ENCODE measurements around the gene BAMBI.

BAMBI gene

DNA sequence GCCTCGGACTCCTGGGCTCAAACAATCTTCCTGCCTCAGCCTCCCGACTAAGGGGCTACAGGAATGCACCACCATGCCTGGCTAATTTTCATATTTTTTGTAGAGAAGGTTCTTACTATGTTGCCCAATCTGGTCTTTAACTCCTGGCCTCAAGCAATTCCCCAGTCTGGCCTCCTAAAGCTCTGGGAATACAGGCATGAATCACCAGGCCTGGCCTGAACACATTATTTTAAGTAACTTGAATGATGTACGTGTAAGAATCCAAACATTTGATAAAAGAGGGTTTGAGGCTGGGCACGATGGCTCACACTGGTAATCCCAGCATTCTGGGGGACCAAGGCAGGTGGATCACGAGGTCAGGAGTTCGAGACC lies 13.0 kb upstream of the BAMBI start:
- no peak for DNase-seq
- Histone ChIP-seq H3K4me3 (ENCODE audit: low read length) (no peak overlapping the region), H3K4me1 (ENCODE audit: low read length) (no peaks in the 10 kb centered on the region), H3K27me3 (replicated peaks; ENCODE audit: insufficient read depth, low read length) (0 out of 2 replicates have a peak, but pooled peaks cover 5% of the 10 kb centered on the region), H3K9ac (ENCODE audit: low read length) (no peak overlapping the region), H3K9me2 (replicated peaks; ENCODE audit: insufficient read depth, low read length) (no peaks in the 10 kb centered on the region), H3K27ac (ENCODE audit: low read length) (no peak overlapping the region), H3K4me2 (ENCODE audit: low read depth, low read length) (no peak overlapping the region), H3K36me3 (replicated peaks; ENCODE audit: insufficient read depth, low read length) (no peaks in the 10 kb centered on the region), H2AFZ (ENCODE audit: low read length) (no peak overlapping the region), H4K20me1 (ENCODE audit: insufficient read depth, low read length) (no peaks in the 10 kb centered on the region), H3K79me2 (ENCODE audit: low read length) (no peaks in the 10 kb centered on the region), H3K9me3 (replicated peaks; ENCODE audit: insufficient read depth, low read length) (no peaks in the 10 kb centered on the region), H3F3A (ENCODE audit: insufficient read depth, low read length) (no peaks in the 10 kb centered on the region)
- TF ChIP-seq EZH2phosphoT487 (IDR thresholded peaks at IDR 0.05; ENCODE audit: low read length) (no peak), EZH2 (optimal IDR thresholded peaks at IDR 0.05; ENCODE audit: low read depth, low read length) (no peak)
- TF ChIP-seq, protein P1, sequence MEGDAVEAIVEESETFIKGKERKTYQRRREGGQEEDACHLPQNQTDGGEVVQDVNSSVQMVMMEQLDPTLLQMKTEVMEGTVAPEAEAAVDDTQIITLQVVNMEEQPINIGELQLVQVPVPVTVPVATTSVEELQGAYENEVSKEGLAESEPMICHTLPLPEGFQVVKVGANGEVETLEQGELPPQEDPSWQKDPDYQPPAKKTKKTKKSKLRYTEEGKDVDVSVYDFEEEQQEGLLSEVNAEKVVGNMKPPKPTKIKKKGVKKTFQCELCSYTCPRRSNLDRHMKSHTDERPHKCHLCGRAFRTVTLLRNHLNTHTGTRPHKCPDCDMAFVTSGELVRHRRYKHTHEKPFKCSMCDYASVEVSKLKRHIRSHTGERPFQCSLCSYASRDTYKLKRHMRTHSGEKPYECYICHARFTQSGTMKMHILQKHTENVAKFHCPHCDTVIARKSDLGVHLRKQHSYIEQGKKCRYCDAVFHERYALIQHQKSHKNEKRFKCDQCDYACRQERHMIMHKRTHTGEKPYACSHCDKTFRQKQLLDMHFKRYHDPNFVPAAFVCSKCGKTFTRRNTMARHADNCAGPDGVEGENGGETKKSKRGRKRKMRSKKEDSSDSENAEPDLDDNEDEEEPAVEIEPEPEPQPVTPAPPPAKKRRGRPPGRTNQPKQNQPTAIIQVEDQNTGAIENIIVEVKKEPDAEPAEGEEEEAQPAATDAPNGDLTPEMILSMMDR (IDR thresholded peaks at IDR 0.05; ENCODE audit: low read length): no peak

DNA sequence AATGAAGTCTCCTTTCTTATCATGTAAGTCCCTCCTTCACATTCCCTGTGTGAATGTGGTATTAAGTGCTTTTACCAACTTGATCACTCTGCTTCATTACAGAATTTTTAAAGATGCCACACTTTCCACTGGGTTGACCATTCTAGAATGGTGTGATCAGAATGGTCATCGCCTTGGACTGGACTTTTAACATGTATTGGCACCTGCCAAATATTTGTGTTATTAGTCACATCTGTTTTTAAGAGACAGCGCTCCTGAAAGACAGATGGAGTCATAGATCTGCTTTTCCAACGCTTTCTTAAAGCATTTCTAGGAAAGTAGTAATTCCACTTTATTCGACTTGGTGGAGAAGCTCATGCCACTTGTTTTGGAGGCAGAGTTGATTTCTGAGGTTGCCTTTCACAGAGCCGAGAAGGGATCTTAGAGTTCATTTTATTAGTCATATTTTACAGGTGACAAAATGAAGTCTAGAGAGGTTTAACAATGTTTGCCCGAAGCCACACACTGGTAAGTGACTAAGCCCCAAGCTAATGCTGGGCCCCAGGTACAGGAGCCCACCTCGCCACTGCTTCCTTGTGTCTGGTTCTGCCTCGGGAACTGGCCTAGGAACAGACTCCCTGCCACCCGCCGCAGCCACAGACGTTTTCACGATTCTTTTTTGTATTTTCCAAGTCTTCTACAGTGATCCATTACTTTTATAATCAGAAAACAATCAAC lies 10.4 kb upstream of the BAMBI start:
- Histone ChIP-seq H3K9me3 (replicated peaks; ENCODE audit: insufficient read depth, low read length) (no peaks in the 10 kb centered on the region), H3K79me2 (ENCODE audit: low read length) (no peaks in the 10 kb centered on the region), H3K36me3 (replicated peaks; ENCODE audit: insufficient read depth, low read length) (no peaks in the 10 kb centered on the region), H2AFZ (ENCODE audit: low read length) (no peak overlapping the region), H4K20me1 (ENCODE audit: insufficient read depth, low read length) (no peaks in the 10 kb centered on the region), H3K9ac (ENCODE audit: low read length) (no peak overlapping the region), H3K4me1 (ENCODE audit: low read length) (no peaks in the 10 kb centered on the region), H3K4me2 (ENCODE audit: low read depth, low read length) (no peak overlapping the region), H3K9me2 (replicated peaks; ENCODE audit: insufficient read depth, low read length) (no peaks in the 10 kb centered on the region), H3K27me3 (replicated peaks; ENCODE audit: insufficient read depth, low read length) (0 out of 2 replicates have a peak, but pooled peaks cover 7% of the 10 kb centered on the region), H3K27ac (ENCODE audit: low read length) (no peak overlapping the region), H3K4me3 (ENCODE audit: low read length) (no peak overlapping the region), H3F3A (ENCODE audit: insufficient read depth, low read length) (no peaks in the 10 kb centered on the region)
- no peak for TF ChIP-seq EZH2phosphoT487 (IDR thresholded peaks at IDR 0.05; ENCODE audit: low read length)
- TF ChIP-seq, protein P1 (IDR thresholded peaks at IDR 0.05; ENCODE audit: low read length): no peak
- TF ChIP-seq EZH2 (optimal IDR thresholded peaks at IDR 0.05; ENCODE audit: low read depth, low read length): no peak
- DNase-seq: no peak

DNA sequence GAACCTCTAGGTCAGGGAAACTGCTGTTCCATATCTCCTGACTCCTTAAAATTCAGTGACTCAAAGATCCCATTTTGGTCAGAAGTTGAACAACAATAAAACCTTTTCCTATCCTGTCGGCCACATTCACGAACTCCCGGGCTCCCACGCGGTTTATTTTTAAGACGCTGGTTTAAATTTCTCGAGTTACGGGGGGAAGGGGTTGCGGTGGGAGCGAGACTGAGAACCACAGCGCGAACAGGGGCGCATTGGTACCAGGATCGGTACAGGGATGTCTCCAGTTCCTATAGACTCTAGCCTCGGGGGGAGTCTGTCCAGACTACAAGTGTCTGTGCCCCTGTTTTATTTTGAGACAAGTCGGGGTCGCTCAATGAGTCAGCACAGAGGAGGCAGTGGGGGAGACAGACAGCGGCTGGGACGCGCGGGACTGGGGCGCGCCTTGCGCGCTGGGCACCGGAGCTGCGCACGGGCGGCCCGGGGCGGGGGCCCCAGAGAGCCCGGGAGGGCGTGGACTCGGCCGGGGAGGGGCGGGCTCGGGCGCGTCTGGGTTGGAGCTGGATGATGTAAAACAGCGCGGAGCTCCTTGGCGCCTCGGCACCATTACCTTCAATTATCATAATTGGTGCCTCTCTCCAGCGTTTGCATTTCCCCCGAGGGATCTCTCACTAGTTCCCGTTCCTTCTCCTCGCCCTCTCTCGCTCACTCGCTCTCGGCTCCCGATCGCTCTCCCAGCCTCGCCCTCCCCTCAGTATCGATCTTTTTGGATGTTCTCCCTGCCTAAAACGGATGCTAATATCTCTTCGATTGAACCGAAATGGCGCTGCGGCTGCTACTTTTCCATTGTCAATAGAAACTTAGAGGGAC lies 8.7 kb upstream of the BAMBI start:
- Histone ChIP-seq H4K20me1 (ENCODE audit: insufficient read depth, low read length) (no peaks in the 10 kb centered on the region), H3K4me3 (ENCODE audit: low read length) (no peak overlapping the region; the same call in 1 of the 2 replicates), H3K27ac (ENCODE audit: low read length) (no peak overlapping the region), H3K79me2 (ENCODE audit: low read length) (no peaks in the 10 kb centered on the region), H3K27me3 (replicated peaks; ENCODE audit: insufficient read depth, low read length) (0 out of 2 replicates have a peak, but pooled peaks cover 7% of the 10 kb centered on the region), H3K9ac (ENCODE audit: low read length) (no peak overlapping the region), H3K4me1 (ENCODE audit: low read length) (no peaks in the 10 kb centered on the region), H3K9me2 (replicated peaks; ENCODE audit: insufficient read depth, low read length) (no peaks in the 10 kb centered on the region), H2AFZ (ENCODE audit: low read length) (no peak overlapping the region), H3F3A (ENCODE audit: insufficient read depth, low read length) (no peaks in the 10 kb centered on the region), H3K36me3 (replicated peaks; ENCODE audit: insufficient read depth, low read length) (no peaks in the 10 kb centered on the region), H3K9me3 (replicated peaks; ENCODE audit: insufficient read depth, low read length) (no peaks in the 10 kb centered on the region), H3K4me2 (ENCODE audit: low read depth, low read length) (peak overlapping the region; percentile 38; the same call in 1 of the 2 replicates)
- no peak for DNase-seq
- TF ChIP-seq, protein P1 (IDR thresholded peaks at IDR 0.05; ENCODE audit: low read length): no peak
- TF ChIP-seq EZH2phosphoT487 (IDR thresholded peaks at IDR 0.05; ENCODE audit: low read length) (no peak), EZH2 (optimal IDR thresholded peaks at IDR 0.05; ENCODE audit: low read depth, low read length) (no peak)
